ENCODE results near the gene UGT1A5. TPM values are rescaled to one million over a fixed set of nuclear protein-coding genes. Genes with fewer than 3 reads are reported as not detected.

Gene UGT1A5
- total RNA-seq, 1 experiment from 2014 or later: not detected

DNA sequence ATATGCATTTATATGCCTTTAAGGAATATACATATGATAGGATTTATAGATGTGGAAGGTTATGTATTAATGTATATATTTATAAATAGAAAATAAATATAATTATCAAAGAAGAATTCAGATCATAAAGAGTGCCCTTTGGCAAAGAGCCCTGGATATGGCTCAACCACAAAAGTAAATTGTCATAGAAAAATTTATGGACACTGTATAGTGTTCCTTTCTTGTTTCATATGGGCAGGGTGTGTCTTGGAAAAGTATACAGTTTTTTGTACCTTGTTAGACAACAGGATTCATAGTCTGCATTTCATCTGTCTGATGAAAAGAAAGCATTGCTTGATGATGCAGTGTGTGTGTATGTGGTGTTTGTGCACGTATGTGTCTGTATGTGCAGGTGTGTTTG, 28.1 kb upstream of the UGT1A5 start:
- no peaks in the 10 kb centered on the region for H3K9me3 ChIP-seq (ENCODE audit: control insufficient read depth in 1 of 2, insufficient read depth in 1 of 2, low read depth in 1 of 2, low read length in 2 of 2)
- H3K27me3 ChIP-seq (ENCODE audit: insufficient read depth, low read length): peaks cover 5% of the 10 kb centered on the region; the same call in 1 of the 2 replicates
- no peak for TF ChIP-seq SRF (IDR thresholded peaks at IDR 0.05; ENCODE audit: low read depth)
- TF ChIP-seq, protein P1, sequence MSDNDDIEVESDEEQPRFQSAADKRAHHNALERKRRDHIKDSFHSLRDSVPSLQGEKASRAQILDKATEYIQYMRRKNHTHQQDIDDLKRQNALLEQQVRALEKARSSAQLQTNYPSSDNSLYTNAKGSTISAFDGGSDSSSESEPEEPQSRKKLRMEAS (IDR thresholded peaks at IDR 0.05): no peak
- TF ChIP-seq CEBPB (IDR thresholded peaks at IDR 0.05; ENCODE audit: low read depth): no peak
- TF ChIP-seq EZH2 (IDR thresholded peaks at IDR 0.05): no peak
- TF ChIP-seq SP1 (IDR thresholded peaks at IDR 0.05; ENCODE audit: low read depth): no peak
- TF ChIP-seq, protein P2, sequence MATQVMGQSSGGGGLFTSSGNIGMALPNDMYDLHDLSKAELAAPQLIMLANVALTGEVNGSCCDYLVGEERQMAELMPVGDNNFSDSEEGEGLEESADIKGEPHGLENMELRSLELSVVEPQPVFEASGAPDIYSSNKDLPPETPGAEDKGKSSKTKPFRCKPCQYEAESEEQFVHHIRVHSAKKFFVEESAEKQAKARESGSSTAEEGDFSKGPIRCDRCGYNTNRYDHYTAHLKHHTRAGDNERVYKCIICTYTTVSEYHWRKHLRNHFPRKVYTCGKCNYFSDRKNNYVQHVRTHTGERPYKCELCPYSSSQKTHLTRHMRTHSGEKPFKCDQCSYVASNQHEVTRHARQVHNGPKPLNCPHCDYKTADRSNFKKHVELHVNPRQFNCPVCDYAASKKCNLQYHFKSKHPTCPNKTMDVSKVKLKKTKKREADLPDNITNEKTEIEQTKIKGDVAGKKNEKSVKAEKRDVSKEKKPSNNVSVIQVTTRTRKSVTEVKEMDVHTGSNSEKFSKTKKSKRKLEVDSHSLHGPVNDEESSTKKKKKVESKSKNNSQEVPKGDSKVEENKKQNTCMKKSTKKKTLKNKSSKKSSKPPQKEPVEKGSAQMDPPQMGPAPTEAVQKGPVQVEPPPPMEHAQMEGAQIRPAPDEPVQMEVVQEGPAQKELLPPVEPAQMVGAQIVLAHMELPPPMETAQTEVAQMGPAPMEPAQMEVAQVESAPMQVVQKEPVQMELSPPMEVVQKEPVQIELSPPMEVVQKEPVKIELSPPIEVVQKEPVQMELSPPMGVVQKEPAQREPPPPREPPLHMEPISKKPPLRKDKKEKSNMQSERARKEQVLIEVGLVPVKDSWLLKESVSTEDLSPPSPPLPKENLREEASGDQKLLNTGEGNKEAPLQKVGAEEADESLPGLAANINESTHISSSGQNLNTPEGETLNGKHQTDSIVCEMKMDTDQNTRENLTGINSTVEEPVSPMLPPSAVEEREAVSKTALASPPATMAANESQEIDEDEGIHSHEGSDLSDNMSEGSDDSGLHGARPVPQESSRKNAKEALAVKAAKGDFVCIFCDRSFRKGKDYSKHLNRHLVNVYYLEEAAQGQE (IDR thresholded peaks at IDR 0.05; ENCODE audit: low read depth): no peak
- TF ChIP-seq, protein P3, sequence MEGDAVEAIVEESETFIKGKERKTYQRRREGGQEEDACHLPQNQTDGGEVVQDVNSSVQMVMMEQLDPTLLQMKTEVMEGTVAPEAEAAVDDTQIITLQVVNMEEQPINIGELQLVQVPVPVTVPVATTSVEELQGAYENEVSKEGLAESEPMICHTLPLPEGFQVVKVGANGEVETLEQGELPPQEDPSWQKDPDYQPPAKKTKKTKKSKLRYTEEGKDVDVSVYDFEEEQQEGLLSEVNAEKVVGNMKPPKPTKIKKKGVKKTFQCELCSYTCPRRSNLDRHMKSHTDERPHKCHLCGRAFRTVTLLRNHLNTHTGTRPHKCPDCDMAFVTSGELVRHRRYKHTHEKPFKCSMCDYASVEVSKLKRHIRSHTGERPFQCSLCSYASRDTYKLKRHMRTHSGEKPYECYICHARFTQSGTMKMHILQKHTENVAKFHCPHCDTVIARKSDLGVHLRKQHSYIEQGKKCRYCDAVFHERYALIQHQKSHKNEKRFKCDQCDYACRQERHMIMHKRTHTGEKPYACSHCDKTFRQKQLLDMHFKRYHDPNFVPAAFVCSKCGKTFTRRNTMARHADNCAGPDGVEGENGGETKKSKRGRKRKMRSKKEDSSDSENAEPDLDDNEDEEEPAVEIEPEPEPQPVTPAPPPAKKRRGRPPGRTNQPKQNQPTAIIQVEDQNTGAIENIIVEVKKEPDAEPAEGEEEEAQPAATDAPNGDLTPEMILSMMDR (IDR thresholded peaks at IDR 0.05 in 2 of 3, conservative IDR thresholded peaks at IDR 0.05 in 1 of 3; ENCODE audit: borderline replicate concordance in 1 of 3, insufficient read depth in 1 of 3, low read depth in 2 of 3, low read length in 2 of 3): no peak
- no peak for TF ChIP-seq POLR2A (IDR thresholded peaks at IDR 0.05; ENCODE audit: borderline replicate concordance, extremely low read depth, insufficient read depth, insufficient read length)
- no peak for TF ChIP-seq CBX3 (IDR thresholded peaks at IDR 0.05; ENCODE audit: low read depth)
- TF ChIP-seq, protein P4, sequence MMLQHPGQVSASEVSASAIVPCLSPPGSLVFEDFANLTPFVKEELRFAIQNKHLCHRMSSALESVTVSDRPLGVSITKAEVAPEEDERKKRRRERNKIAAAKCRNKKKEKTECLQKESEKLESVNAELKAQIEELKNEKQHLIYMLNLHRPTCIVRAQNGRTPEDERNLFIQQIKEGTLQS (IDR thresholded peaks at IDR 0.05): no peak
- TF ChIP-seq EZH2phosphoT487 (IDR thresholded peaks at IDR 0.05; ENCODE audit: borderline replicate concordance): no peak
- TF ChIP-seq RAD21 (IDR thresholded peaks at IDR 0.05; ENCODE audit: low read depth): no peak
- no peak for TF ChIP-seq POLR2AphosphoS5 (IDR thresholded peaks at IDR 0.05; ENCODE audit: low read depth, low read length)
- H2AFZ ChIP-seq (ENCODE audit: low read depth, low read length, poor library complexity, severe bottlenecking): no peak overlapping the region
- CTCF ChIA-PET: no interaction called here
- no TSS peak for BruUV-seq (replicated peaks)
- DNase-seq (ENCODE audit: low read depth, low spot score) (no peak), ATAC-seq (no peak)
- H3K4me1 ChIP-seq (ENCODE audit: control insufficient read depth in 1 of 2, insufficient read depth in 2 of 2, low read length in 2 of 2): no peaks in the 10 kb centered on the region
- H3K4me2 ChIP-seq (ENCODE audit: low read length): no peak overlapping the region
- no peak overlapping the region for H3K9ac ChIP-seq (ENCODE audit: low read length)
- H4K20me1 ChIP-seq (ENCODE audit: insufficient read depth): no peaks in the 10 kb centered on the region
- no peaks in the 10 kb centered on the region for H3K36me3 ChIP-seq (ENCODE audit: control insufficient read depth in 1 of 2, insufficient read depth in 2 of 2, low read length in 2 of 2)
- POLR2A ChIA-PET: no interaction called here
- H3K9me2 ChIP-seq (ENCODE audit: insufficient read depth): no peaks in the 10 kb centered on the region
- RAD21 ChIA-PET (ENCODE audit: low non-redundant PET in 1 of 2, low total read pairs in 2 of 2, uncharacterized antibody in 2 of 2, unreplicated experiment in 2 of 2): no interaction called here
- H3K79me2 ChIP-seq (ENCODE audit: insufficient read depth, low read length): no peaks in the 10 kb centered on the region
- intact Hi-C loops (cut with micrococcal nuclease): no loop called here
- no peak overlapping the region for H3K27ac ChIP-seq (ENCODE audit: low read depth, low read length)
- H3K4me3 ChIP-seq (replicated peaks in 1 of 2; ENCODE audit: low read depth in 1 of 2, low read length in 2 of 2): no peak overlapping the region

Measured in HCT116 (cell line).